Erythroblast (primary cell): ENCODE measurements around the gene CPLANE2.

ENCODE experiments used
- GATA1 ChIP-seq: IDR thresholded peaks from 2 replicates; pipeline ENCODE4 v1.6.1; 2011; ENCODE audit warnings: low read depth, mild to moderate bottlenecking, control low read depth, low read length, moderate library complexity
- POLR2A ChIP-seq: IDR thresholded peaks from 2 replicates; pipeline ENCODE4 v1.6.1; 2011; ENCODE audit warnings: mild to moderate bottlenecking, low read length

GRCh38 chr1:16208270-16208987 is 28.6 kb downstream of the CPLANE2 start:
- TF ChIP-seq POLR2A (no peak), GATA1 (no peak)
